Heart right ventricle (tissue), 16 donors: ENCODE data around the gene SLC44A2. TPM values are rescaled to one million over a fixed set of nuclear protein-coding genes. Genes with fewer than 3 reads are reported as not detected.

Experiments used
- ATAC-seq, 8 donors: fragments of 200-7000 bp; cut with Tn5 transposase; one replicate each; pipeline ENCODE4 v1.9.1; 2020; ENCODE audit warnings: mild to moderate bottlenecking in 8 of 8, moderate library complexity in 8 of 8, moderate number of reproducible peaks in 1 of 8
- DNase-seq, 2 donors: peaks; one replicate each; pipeline ENCODE4 v3.0.0-alpha.2; 2020
- H3K27ac ChIP-seq, 10 donors: fragments of 200-600 bp; sonication (generic) in 2 of 10; one replicate each; pipeline versions ENCODE4 v1.5.0 to v1.8.0; 2020 to 2022; ENCODE audit warnings: mild to moderate bottlenecking in 3 of 10
- H3K27me3 ChIP-seq, 7 donors: fragments of 200-600 bp; one replicate each; pipeline ENCODE4 v1.8.0; 2021 to 2022; ENCODE audit warnings: mild to moderate bottlenecking in 2 of 7
- H3K36me3 ChIP-seq, 9 donors: fragments of 200-600 bp; sonication (generic) in 1 of 9; one replicate each; pipeline versions ENCODE4 v1.5.0 to v1.8.0; 2020 to 2022; ENCODE audit warnings: mild to moderate bottlenecking in 2 of 9
- H3K4me1 ChIP-seq, 9 donors: fragments of 200-600 bp; sonication (generic) in 1 of 9; one replicate each; pipeline versions ENCODE4 v1.5.0 to v1.8.0; 2020 to 2022; ENCODE audit warnings: mild to moderate bottlenecking in 4 of 9
- H3K4me3 ChIP-seq, 10 donors: fragments of 200-600 bp; sonication (generic) in 2 of 10; one replicate each; pipeline versions ENCODE4 v1.5.0 to v1.8.0; 2020 to 2022; ENCODE audit warnings: mild to moderate bottlenecking in 7 of 10, moderate library complexity in 2 of 10
- H3K9me3 ChIP-seq, 11 donors: fragments of 200-600 bp in 10 of 11; sonication (generic) in 2 of 11; one replicate each; pipeline versions ENCODE4 v1.5.0 to v1.8.0; 2013 to 2022; ENCODE audit warnings: mild to moderate bottlenecking in 2 of 11, control low read depth in 1 of 11, moderate library complexity in 1 of 11
- CTCF ChIP-seq, 9 donors: fragments of 200-600 bp; sonication (generic) in 2 of 9; IDR thresholded peaks; one replicate each; pipeline versions ENCODE4 v1.5.0 to v1.8.0; 2021 to 2022; ENCODE audit warnings: antibody characterized with exemption in 9 of 9, mild to moderate bottlenecking in 5 of 9, moderate library complexity in 1 of 9
- WGBS, 2 donors: extraction: QIAGEN DNeasy Blood & Tissue Kit; methylation state at CpG; one replicate each; pipeline ENCODE4 v1.1.7; 2013; ENCODE audit warnings: inconsistent platforms in 1 of 2; 5-methylcytosine and 5-hydroxymethylcytosine counted together
- intact Hi-C, 10 donors: fragments of 100-400 bp; cut with DNase I; formaldehyde crosslinking; loops; one replicate each; pipeline versions ENCODE4 v1.11.1 to v1.14.2; 2022
- polyA plus RNA-seq, 2 donors: library from polyadenylated mRNA; stranded (reverse); fragments of 200-250 nt; gene quantifications; one replicate each; pipeline ENCODE4 v1.2.3, GENCODE V29; 2013
- total RNA-seq, 10 donors: library from RNA; stranded (reverse); fragmentation: NEBNext Ultra II Directional in 3 of 10; extraction: Animal tissue kit (Norgen Biotek cat#: 25700) in 3 of 10; gene quantifications; one replicate each; pipeline versions ENCODE4 v1.2.1 to v1.2.4, GENCODE V29; 2021 to 2023
- donor health status: Arrhythmogenic right ventricular cardiomyopathy.
- donor health status: ischemic (EF 13 %, LVEDD 7.1; RV severe dilation, severe dysfunction).
- donor health status: healthy with polysubstance abuse.
- donor health status: DM: no; HTN: yes; CAD: no.
- donor health status: DM: no; HTN: no; CAD: no.
- donor health status: ischemic (EF 25% LVEDD 6.9; RV normal size, moderate dysfunction).
- donor health status: ischemic (EF 25% LVEDD 5.7; RV mildly dilated, moderate dysfunction).
- donor health status: healthy.
- donor health status: DM: yes; HTN: yes; CAD: no.
- donor health status: Ischemic cardiomyopathy.
- donor health status: ischemic (EF 35%, LVEDD 5.7; RV mildly dilated, moderate dysfunction).
- donor health status: nonischemic (EF 11% LVEDD 7.7; RV severe dilation, severe dysfunction).
- donor health status: DM: yes; HTN: yes; CAD: no.
- donor health status: PGD.
- donor health status: ischemic (EF 29% LVEDD 5.4; RV normal size, mild dysfunction).
- donor health status: nonischemic (EF 23%, LVEDD 6.1; RV moderate dilation, normal function).

The SLC44A2 gene
- total and polyA plus RNA-seq, 12 donors: 56.2 to 114 (median 95.2) TPM

DNA sequence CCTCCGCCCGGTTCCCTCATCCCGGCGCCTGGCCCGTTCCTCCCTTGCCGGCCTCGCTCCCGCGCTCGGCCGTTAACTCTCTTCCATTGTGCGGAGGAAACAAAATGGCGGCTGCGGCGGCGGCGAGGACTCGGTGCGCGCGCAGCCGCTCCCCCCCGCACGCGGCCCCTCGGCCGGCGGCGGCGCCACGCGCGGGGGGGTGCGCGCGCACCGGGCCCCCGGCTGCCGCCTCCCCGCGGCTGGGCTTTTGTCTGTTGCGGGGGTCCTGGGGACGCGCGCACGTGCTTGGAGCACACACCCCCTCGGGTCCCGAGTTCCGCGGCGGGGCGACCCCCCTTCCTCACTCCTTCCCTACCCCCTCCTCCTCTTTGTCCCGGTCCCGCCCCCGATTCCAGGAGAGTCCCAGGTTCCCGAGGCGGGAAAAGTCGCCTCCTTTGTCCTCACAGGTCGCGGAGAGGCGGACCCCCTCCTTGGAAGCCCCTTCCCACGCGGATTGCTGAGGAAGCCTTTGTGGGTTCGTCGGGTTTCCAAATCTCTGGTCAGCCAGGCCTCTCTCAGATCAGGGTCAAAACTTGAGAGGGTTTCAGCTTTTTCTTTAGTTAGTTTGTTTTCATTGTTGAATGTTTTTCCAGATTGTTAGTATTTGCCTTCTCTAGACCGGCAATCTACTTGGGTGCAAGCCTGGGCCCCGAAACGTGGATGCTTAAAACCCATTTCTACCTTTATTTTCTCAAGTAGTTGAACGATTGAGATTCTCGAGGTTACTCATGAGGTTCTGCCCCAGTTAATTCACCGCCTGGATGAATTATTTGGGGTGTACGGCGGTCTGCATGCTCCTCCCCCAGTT is 29.5 kb downstream of the SLC44A2 start:
- no peaks in the 10 kb centered on the region for H3K9me3 ChIP-seq
- WGBS, 2 donors: 1 to 2% methylated on average over 54 to 73 of the region's 73 CpGs
- ATAC-seq (peak in 5 of 8 donors; percentile 1 to 41 (median 4)), DNase-seq (peak; percentile 51 to 52)
- peak overlapping the region; percentile 82 to 99 (median 96) for H3K27ac ChIP-seq
- H3K4me1 ChIP-seq: peaks cover 7 to 60% (median 45%) of the 10 kb centered on the region in 9 donors
- intact Hi-C loops: loop anchor here in 3 of 10 donors (5.0 to 10.0 kb wide), 3 partner anchors 37 to 160 kb away; partner anchors contain the start of genes CDKN2D (in 2 of the 3) and KRI1 (in 2 of the 3)
- no peak for TF ChIP-seq CTCF (IDR thresholded peaks at IDR 0.05)
- no peaks in the 10 kb centered on the region for H3K27me3 ChIP-seq
- H3K4me3 ChIP-seq: peak overlapping the region; percentile 67 to 100 (median 92)
- peaks cover 0 to 20% (median 0%) of the 10 kb centered on the region in 9 donors for H3K36me3 ChIP-seq

DNA sequence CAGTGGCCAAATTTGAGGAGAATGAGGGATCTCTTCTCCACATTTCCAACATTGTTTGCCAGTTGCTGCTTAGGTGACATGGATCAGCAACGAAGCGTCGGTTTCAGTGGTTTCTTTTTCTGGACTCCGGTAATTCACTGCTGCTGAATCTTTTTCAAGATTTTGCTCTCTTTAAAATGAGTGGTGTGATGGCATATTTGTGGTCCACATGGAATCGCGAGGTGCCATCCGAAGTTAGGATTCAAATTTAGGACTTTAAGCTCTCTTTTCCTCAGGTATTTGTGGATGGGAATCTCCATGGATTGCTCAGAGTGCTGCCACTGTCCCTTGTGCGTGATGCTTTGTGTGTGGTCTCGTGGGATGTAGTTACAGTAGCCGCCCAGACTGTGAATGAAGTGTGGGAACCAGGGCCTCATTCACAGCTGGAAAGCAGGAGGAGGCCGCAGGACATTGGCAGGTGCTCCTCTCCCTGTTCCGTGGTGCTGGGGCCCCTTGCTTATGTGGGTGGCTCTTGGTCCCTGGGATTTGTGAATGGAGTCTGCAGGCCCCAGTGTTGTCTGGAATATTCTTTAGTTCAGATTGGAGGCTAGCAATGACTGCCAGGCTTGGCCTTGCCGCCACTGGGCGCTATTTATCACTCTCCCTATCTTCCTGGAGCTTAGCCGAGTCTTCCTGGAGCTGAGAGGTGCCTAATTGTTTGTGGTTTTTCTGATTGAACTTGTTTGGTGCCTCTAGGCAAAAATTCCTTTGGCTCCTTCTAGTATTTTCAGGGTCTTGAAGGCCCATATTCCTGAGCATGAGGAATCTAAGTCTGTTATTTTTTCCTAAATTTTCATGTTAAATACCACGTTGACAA is 30.3 kb downstream of the SLC44A2 start:
- Histone ChIP-seq H3K27ac (peak overlapping the region in 7 of 10 donors; percentile 95 to 99 (median 97)), H3K4me1 (peaks cover 7 to 68% (median 54%) of the 10 kb centered on the region in 9 donors), H3K36me3 (peaks cover 0 to 28% (median 0%) of the 10 kb centered on the region in 9 donors), H3K4me3 (peak overlapping the region; percentile 67 to 100 (median 92)), H3K9me3 (no peaks in the 10 kb centered on the region), H3K27me3 (no peaks in the 10 kb centered on the region)
- ATAC-seq (no peak), DNase-seq (no peak)
- WGBS, 2 donors: 5 to 6% methylated on average over 16 of the region's 16 CpGs
- intact Hi-C loops: loop anchor here in 2 of 10 donors (5.0 to 10.0 kb wide), 2 partner anchors 37 to 161 kb away; no protein-coding TSS in a partner anchor
- no peak for TF ChIP-seq CTCF (IDR thresholded peaks at IDR 0.05)

- Histone ChIP-seq H3K27me3 (no peaks in the 10 kb centered on the region), H3K4me3 (no peak overlapping the region), H3K4me1 (peaks cover 15 to 90% (median 71%) of the 10 kb centered on the region in 9 donors), H3K9me3 (no peaks in the 10 kb centered on the region), H3K27ac (no peak overlapping the region), H3K36me3 (peaks cover 0 to 46% (median 0%) of the 10 kb centered on the region in 9 donors)
- no peak for ATAC-seq
- TF ChIP-seq CTCF (IDR thresholded peaks at IDR 0.05): no peak
- no peak for DNase-seq
- WGBS, 2 donors: 80 to 87% methylated on average over 5 of the region's 5 CpGs
- intact Hi-C loops: loop anchor here in 1 of 10 donors (5.0 kb wide), 1 partner anchor 37 kb away; no protein-coding TSS in a partner anchor
These were observed 35.0 kb downstream of the SLC44A2 start for GRCh38 chr19:10660346-10660745.

DNA sequence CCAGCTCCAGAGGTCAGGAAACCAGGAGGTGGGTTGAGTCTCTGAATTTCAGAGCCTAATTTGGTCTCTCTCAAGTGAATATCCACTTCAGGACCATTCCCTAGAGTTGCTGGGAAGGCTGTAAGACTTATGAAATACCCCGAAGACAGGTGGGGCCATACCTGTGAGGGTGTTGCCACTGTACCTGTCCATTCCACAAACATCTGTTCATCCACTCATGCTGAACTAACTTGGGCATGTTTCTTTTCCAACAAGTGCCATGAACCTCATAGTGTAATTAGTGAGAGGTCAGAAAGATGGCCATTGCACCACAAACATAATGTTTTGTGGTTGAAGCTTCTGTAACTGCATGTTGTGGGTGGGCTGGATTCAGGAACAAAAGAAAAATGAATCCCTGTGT is 36.6 kb downstream of the SLC44A2 start:
- DNase-seq: no peak
- 92 to 96% methylated on average over 1 of the region's 1 CpG for WGBS, 2 donors
- Histone ChIP-seq H3K9me3 (no peaks in the 10 kb centered on the region), H3K27ac (no peak overlapping the region), H3K4me3 (no peak overlapping the region), H3K4me1 (peaks cover 8 to 82% (median 63%) of the 10 kb centered on the region in 9 donors), H3K27me3 (no peaks in the 10 kb centered on the region), H3K36me3 (peaks cover 0 to 51% (median 0%) of the 10 kb centered on the region in 9 donors)
- no peak for ATAC-seq
- intact Hi-C loops: loop anchor here in 1 of 10 donors (5.0 kb wide), 1 partner anchor 35 kb away; no protein-coding TSS in a partner anchor
- no peak for TF ChIP-seq CTCF (IDR thresholded peaks at IDR 0.05)
